Coronary artery (tissue), 2 donors: ENCODE data around the gene C11orf21.
"Not testable (repeated sequence)": the region's sequence is repeated elsewhere in the genome, so short reads cannot be mapped to it uniquely, and the experiment has no call there.

ENCODE experiments used
- DNase-seq: peaks from one replicate; pipeline ENCODE4 v3.0.0-alpha.2; 2017; ENCODE audit warnings: low spot score
- H3K27ac ChIP-seq, 2 donors: fragments of 200-600 bp; sonication (generic); one replicate each; pipeline ENCODE4 v1.5.1; 2016 to 2019
- H3K4me3 ChIP-seq: fragments of 200-600 bp; sonication (generic); 2 replicates; pipeline ENCODE4 v1.5.1; 2016; ENCODE audit warnings: mild to moderate bottlenecking, moderate library complexity
- CTCF ChIP-seq: fragments of 200-600 bp; sonication (generic); IDR thresholded peaks from one replicate; pipeline ENCODE4 v1.5.1; 2019; ENCODE audit warnings: antibody characterized with exemption

Gene C11orf21

DNA sequence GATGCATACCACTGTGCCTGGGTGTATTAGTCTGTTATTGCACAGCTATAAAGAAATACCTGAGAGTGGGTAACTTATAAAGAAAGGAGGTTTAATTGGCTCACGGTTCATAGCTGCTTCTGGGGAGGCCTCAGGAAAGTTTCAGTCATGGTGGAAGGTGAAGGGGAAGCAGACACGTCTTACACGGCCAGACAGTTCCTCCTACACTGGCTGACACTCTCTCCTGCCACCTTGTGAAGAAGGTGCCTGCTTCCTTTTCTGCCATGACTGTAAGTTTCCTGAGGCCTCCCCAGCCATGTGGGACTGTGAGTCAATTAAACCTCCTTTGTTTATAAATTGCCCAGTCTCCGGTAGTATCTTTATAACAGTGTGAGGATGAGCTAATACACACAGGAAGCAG lies 41.8 kb upstream of the C11orf21 start:
- no peak for TF ChIP-seq CTCF
- H3K27ac ChIP-seq, result no peak overlapping the region
- no peak overlapping the region for H3K4me3 ChIP-seq
- DNase-seq, result no peak

DNA sequence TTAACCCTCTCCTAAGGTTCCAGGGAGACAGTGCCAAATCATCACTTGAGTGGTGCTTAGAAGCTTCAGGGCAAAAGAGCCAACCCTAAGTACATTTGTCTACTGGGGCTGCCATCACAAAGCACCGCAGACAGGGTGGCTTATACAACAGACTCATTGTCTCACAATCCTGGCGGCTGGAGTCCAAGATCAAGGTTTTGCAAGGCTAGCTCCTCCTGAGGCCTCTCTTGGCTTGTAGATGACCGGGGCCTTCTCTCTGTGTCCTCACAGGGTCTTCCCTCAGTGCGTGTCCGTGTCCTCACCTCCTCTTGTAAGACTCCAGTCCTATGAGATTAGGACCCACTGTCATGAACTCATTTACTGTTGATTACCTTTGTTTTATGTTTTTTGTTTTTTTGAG lies 41.3 kb upstream of the C11orf21 start:
- no peak for DNase-seq
- Histone ChIP-seq H3K4me3 (no peak overlapping the region), H3K27ac (no peak overlapping the region)
- no peak for TF ChIP-seq CTCF

DNA sequence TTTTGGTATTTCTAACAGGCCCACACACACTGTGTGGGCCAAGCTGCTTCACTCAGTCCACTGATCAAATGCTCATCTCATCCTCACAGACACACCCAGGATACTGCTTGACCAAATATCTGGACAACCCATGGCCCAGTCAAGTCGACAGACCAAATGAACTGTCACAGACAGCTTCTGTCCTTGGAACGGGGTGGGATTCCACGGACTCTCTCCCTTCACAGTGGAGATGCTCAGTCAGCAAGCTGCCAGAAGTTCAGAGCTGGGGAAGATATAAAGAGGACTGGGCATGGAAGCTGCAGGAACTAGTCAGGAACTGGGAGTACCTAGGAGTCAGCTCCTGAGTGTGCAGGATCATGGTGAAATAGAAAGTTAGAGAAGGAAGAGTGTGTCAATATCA lies 40.8 kb upstream of the C11orf21 start:
- Histone ChIP-seq H3K27ac (no peak overlapping the region), H3K4me3 (no peak overlapping the region)
- no peak for TF ChIP-seq CTCF
- DNase-seq, result no peak

- not testable (repeated sequence) for H3K4me3 ChIP-seq, H3K27ac ChIP-seq, DNase-seq
Measured at GRCh38 chr11:2338760-2339159, 37.0 kb upstream of the C11orf21 start.

DNA sequence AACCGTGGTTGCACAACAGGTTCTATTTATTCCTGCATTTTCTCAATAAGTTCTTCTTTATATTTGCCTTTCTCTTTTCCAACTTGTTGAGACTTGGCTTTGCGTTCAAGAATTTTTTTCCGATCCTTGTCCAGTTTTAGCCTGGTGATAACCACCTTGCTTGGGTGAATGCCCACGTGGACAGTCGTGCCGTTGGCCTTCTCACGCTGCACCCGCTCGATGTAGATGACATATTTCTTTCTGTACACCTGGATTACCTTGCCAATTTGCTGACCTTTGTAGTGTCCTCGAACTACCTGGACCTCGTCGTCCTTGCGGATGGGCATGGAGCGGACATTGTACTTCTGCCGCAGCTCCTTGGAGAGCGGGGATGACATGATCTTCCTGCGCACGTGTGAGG lies 33.6 kb upstream of the C11orf21 start:
- H3K4me3 ChIP-seq, DNase-seq, H3K27ac ChIP-seq: not testable (repeated sequence)

DNA sequence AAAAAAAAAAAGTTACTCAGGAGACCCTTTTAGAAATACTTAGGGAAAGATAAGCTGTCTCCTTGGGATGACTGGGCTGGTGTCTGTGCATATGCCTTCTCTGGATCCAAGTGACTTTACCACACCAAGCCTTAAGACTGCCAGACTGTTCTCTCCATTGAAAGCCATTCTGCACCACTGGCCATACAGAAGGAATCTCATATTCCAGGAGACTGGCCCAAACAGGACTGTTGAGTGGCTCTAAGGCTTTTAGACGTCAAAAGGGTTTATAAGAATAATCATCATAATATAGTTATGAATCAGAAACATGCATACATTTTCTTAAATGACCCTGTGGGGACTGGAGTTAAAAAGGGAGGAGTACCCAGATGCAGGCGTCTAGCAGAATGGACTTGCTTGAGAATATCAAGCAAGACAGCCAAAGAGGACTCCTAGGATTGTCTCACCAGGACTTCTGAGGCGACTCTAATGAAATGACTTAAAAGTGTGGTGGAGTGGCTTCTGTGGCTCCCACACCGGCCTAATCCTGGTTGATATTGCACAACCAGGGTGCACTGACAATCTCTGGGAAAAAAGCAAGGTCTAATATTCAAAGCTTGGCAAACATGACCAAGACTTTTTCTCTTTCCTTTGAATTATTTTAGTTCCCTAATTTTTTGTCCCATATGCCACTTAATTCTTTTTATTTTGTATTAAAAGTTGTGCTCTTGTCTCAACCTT lies 31.9 kb upstream of the C11orf21 start:
- not testable (repeated sequence) for H3K27ac ChIP-seq, H3K4me3 ChIP-seq, DNase-seq

- not testable (repeated sequence) for DNase-seq, H3K4me3 ChIP-seq, H3K27ac ChIP-seq
Measured at GRCh38 chr11:2332569-2332968, 30.9 kb upstream of the C11orf21 start.

DNA sequence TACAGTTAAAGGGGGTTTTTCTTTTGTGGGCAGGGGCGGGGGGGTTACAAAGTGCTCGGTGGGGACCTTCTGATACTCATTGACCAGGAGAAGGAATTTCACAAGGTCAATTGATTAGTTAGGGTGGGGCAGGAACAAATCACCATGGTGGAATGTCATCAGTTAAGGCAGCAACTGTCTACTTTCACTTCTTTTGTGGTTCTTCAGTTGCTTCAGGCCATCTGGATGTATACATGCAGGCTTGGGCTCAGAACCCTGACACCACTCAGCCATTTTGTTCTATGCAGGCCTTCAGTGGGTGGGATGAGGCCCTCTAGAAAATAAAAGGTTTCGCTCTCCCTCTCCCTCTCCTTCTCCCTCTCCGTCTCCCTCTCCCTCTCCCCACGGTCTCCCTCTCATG lies 29.7 kb upstream of the C11orf21 start:
- no peak for TF ChIP-seq CTCF
- H3K27ac ChIP-seq, result no peak overlapping the region
- DNase-seq, result no peak
- no peak overlapping the region for H3K4me3 ChIP-seq

DNA sequence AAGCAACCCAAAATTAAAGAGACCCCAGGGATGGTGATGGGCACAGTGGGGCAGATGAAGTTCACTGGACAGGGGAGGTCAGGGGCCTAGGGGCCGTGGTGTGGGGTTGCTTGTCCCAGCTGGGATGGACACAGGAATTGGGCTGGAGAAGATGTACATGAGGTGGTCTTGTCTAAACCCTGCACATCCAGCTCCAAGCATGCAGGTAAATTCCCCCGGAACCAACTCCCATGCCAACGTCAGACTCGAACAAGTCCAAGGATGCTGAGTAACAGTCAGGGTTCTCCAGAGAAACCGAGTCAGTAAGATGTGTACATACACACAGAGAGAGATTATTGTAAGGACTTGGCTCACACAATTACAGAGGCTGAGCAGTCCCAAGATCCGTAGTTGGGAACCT lies 29.0 kb upstream of the C11orf21 start:
- no peak overlapping the region for H3K4me3 ChIP-seq
- H3K27ac ChIP-seq, result no peak overlapping the region
- DNase-seq, result no peak
- TF ChIP-seq CTCF, result no peak
